ENCODE measurements around the gene ACTR2.

GRCh38 chr2:65227456-65228262 is at the start of gene ACTR2:
- TF ChIP-seq, protein P1, sequence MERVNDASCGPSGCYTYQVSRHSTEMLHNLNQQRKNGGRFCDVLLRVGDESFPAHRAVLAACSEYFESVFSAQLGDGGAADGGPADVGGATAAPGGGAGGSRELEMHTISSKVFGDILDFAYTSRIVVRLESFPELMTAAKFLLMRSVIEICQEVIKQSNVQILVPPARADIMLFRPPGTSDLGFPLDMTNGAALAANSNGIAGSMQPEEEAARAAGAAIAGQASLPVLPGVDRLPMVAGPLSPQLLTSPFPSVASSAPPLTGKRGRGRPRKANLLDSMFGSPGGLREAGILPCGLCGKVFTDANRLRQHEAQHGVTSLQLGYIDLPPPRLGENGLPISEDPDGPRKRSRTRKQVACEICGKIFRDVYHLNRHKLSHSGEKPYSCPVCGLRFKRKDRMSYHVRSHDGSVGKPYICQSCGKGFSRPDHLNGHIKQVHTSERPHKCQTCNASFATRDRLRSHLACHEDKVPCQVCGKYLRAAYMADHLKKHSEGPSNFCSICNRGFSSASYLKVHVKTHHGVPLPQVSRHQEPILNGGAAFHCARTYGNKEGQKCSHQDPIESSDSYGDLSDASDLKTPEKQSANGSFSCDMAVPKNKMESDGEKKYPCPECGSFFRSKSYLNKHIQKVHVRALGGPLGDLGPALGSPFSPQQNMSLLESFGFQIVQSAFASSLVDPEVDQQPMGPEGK (CRISPR knock-in tag; IDR thresholded peaks at IDR 0.05; ENCODE audit: borderline replicate concordance) = no peak
- no peak for TF ChIP-seq ZNF780A (CRISPR knock-in tag; IDR thresholded peaks at IDR 0.05)
- TF ChIP-seq, protein P2, sequence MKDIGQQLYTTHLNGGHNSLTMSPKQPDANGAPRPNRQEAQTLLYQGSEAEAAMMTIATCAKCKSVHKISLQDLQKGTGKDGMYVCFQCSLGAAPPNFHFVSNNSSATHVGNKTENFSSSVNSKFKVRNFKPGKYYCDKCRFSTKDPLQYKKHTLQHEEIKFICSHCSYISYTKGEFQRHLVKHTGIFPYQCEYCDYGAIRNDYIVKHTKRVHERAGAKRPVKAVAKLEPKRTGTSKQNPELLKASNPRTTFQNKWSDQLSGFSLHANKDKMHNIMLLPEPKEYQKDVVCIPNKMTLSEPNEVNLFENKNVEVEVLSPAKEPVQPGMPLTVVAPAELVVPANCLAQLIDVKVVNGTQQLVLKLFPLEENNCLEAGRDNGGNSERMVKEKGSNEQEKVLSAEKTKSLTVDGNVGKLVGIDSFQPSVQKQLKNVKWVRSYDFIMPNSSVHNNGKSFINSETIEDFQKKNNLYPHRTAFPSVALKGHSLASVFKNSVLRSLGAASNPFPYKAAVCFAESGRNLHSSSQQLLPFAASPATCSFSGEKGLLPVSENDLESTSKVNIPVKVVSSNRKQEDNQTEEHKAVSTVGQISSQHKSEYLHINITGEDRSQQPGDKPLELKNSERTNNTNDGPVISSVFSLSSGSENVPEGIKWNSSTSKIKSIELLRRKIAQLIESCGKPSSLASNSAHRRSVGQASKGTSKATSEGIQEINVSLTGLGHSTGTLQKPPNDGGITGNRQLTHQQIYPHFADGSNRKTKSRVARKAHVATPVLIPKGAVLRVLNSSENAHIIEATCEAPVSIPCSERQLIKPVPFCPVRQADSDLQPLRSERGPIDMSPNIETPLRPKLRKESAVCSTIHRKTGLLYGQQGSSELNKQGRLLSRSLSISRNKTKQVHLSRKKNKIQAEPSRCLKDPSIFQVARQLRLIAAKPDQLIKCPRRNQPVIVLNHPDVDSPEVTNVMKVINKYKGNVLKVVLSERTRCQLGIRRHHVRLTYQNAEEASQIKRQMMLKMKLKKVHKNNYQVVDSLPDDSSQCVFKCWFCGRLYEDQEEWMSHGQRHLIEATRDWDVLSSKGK (CRISPR knock-in tag; IDR thresholded peaks at IDR 0.05) = no peak
- TF ChIP-seq CBX8 (IDR thresholded peaks at IDR 0.05; ENCODE audit: borderline replicate concordance, extremely low read depth, low read depth, low read length, poor library complexity, severe bottlenecking) = no peak
- no peak for TF ChIP-seq MBD1 (CRISPR knock-in tag; IDR thresholded peaks at IDR 0.05)
- no peak for TF ChIP-seq ZNF121 (CRISPR knock-in tag; conservative IDR thresholded peaks at IDR 0.05)
- no peak for TF ChIP-seq MAFF (IDR thresholded peaks at IDR 0.05; ENCODE audit: low read length)
- no peak for TF ChIP-seq EWSR1 (IDR thresholded peaks at IDR 0.05; ENCODE audit: borderline replicate concordance, low read depth, partially characterized antibody)

Measured in K562 (cell line).